ENCODE data around the gene SAP30BP. TPM values are rescaled to one million over a fixed set of nuclear protein-coding genes. Genes with fewer than 3 reads are reported as not detected.

Gene SAP30BP
- total RNA-seq, 2 donors from 2014 or later: 28.5 to 44.6 TPM

DNA sequence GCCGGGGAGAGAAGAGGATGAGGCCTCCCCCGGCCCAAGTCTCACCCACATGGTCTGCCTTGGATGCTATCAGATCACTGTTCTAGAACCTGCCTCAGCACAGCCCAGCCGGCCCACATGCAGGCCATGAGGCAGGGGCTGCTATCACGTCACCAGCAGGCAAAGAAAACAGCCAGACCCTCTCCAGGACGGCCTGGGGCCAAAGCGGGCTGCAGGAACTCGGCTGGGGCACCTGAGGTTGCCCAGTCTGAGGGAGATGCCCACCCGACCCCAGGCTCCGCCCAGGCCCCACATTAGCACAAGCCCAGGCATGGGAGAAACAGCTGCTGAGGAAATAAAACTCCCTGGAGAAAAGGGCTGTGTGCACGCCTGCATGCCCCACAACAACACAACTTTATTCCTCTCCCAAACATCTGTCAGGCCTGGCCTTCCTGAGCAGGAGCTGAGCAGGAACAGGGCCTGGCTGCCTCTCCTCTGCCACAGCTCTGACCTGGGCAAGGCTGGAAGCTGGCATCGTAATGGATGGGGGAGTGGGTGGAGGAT is 40.6 kb upstream of the SAP30BP start:
- no peaks in the 10 kb centered on the region for H3K9me3 ChIP-seq
- H3K27me3 ChIP-seq: no peaks in the 10 kb centered on the region
- no peak overlapping the region for H3K4me3 ChIP-seq
- TF ChIP-seq, protein P1, sequence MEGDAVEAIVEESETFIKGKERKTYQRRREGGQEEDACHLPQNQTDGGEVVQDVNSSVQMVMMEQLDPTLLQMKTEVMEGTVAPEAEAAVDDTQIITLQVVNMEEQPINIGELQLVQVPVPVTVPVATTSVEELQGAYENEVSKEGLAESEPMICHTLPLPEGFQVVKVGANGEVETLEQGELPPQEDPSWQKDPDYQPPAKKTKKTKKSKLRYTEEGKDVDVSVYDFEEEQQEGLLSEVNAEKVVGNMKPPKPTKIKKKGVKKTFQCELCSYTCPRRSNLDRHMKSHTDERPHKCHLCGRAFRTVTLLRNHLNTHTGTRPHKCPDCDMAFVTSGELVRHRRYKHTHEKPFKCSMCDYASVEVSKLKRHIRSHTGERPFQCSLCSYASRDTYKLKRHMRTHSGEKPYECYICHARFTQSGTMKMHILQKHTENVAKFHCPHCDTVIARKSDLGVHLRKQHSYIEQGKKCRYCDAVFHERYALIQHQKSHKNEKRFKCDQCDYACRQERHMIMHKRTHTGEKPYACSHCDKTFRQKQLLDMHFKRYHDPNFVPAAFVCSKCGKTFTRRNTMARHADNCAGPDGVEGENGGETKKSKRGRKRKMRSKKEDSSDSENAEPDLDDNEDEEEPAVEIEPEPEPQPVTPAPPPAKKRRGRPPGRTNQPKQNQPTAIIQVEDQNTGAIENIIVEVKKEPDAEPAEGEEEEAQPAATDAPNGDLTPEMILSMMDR (IDR thresholded peaks at IDR 0.05): no peak
- DNase-seq (ENCODE audit: low spot score): no peak
- H3K4me1 ChIP-seq: no peaks in the 10 kb centered on the region
- no peak overlapping the region for H3K27ac ChIP-seq
- peaks cover 27% of the 10 kb centered on the region for H3K36me3 ChIP-seq

DNA sequence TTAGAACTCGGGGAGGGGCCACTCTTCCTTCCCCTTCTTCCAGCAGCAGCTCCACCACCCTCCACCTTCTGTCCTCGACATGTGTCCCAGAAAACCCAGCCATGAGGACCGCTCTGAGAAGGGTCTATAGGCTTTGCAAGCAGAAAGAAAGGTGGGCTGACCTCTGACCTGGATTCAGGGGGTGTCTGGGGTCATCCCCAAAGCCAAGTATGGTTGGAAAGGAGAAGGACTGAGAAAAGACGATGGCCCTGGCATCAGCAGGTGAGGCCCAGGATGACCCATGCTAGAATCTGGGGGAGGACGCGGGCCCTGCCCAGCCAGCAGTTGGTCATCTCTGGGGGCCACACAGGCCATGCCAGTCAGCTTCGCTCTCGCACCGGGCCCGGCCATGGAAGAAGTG is 40.0 kb upstream of the SAP30BP start:
- no peaks in the 10 kb centered on the region for H3K4me1 ChIP-seq
- no peak for DNase-seq (ENCODE audit: low spot score)
- no peaks in the 10 kb centered on the region for H3K9me3 ChIP-seq
- H3K27ac ChIP-seq: no peak overlapping the region
- TF ChIP-seq, protein P1 (IDR thresholded peaks at IDR 0.05): no peak
- no peaks in the 10 kb centered on the region for H3K27me3 ChIP-seq
- H3K36me3 ChIP-seq: peaks cover 27% of the 10 kb centered on the region
- H3K4me3 ChIP-seq: no peak overlapping the region

DNA sequence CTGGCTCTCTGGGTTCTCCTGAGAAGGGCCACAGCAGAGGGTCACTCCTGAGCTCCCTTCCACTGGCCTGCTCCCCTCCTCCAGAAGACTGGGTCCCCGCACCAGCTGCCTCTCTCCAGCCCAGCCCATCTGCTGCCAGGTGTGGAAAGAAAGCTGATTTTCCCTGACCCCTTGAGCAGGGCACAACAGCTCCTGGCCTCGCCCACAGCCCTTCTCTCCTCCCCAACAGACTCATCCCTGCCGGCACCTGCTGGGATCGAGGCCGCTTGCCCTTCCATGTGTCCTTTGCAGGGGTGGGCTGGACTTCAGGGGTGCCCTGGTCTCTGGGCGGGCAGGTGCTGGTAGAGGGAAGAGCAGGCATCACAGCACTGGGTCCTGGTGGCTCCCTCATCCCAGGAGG is 38.7 kb upstream of the SAP30BP start:
- no peak for DNase-seq (ENCODE audit: low spot score)
- Histone ChIP-seq H3K4me3 (no peak overlapping the region), H3K9me3 (no peaks in the 10 kb centered on the region), H3K27me3 (no peaks in the 10 kb centered on the region), H3K27ac (no peak overlapping the region), H3K36me3 (peaks cover 27% of the 10 kb centered on the region), H3K4me1 (peaks cover 0 to 10% of the 10 kb centered on the region in 2 donors)
- TF ChIP-seq, protein P1 (IDR thresholded peaks at IDR 0.05): no peak

DNA sequence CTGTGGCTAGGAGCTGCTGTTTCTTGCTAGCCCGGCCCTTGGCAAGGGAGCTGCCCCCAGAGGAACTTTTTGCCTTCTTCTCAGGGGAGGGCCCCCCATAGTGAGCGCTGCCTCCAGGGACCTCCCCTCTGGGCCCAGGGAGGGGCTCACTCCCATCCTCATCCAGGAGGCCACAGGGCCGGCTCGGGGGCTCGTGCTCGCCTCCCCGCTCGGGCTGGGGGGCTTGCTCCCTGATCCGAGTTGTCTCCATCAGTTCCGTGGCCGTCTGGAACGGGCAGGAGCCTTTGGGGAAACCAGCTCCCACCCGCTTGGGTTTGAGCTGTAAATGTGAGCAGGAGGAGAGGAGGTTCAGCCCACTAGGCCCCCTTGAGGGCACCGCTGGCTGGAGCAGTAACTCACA is 38.0 kb upstream of the SAP30BP start:
- no peaks in the 10 kb centered on the region for H3K9me3 ChIP-seq
- no peak overlapping the region for H3K27ac ChIP-seq
- TF ChIP-seq, protein P1 (IDR thresholded peaks at IDR 0.05): no peak
- H3K4me3 ChIP-seq: no peak overlapping the region
- no peak for DNase-seq (ENCODE audit: low spot score)
- H3K27me3 ChIP-seq: no peaks in the 10 kb centered on the region
- peaks cover 27% of the 10 kb centered on the region for H3K36me3 ChIP-seq
- peaks cover 0 to 18% of the 10 kb centered on the region in 2 donors for H3K4me1 ChIP-seq

DNA sequence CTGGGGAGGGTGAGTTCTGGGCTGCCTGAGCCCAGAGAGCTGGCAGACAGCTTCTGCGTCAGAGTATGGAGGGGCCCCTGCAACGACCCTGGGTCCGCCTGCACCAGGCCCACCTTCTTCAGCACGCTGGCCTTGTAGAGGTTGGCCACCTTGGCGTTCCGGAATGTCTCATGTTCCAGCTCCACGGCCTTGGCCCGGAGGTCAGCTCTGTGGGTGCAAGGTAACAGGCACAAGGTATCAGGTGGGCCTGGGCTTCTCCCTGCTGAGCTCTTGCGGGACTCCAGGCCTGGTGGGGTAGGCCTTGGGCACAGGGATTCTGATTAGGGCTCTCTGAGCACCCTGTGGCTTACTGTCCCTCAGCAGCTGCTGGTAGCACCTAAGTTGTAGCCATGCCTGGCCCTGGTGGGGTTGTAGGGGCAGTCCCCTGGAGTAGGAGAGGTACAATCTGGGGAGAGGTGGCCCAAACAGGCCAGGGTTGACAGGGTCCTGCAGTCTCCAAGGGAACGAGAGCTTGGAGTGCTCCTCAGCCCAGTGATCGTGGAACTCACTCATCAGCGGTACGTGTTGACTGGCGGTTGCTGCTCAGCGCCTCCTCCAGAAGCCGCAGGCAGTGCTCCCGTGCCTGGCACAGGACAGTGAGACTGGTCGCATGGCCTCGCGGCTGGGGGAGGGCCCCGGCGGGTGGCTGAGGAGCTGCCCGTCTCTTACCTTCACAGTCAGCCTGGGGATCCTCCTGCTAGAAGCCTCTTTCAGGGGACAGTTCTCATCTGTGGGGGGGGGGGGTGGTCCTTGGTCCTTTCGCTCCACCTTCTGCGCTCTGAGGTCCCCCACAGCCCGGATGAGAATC is 36.8 kb upstream of the SAP30BP start:
- no peak overlapping the region for H3K4me3 ChIP-seq
- no peak for DNase-seq (ENCODE audit: low spot score)
- H3K27ac ChIP-seq: no peak overlapping the region
- H3K4me1 ChIP-seq: peaks cover 0 to 29% of the 10 kb centered on the region in 2 donors
- peaks cover 16% of the 10 kb centered on the region for H3K36me3 ChIP-seq
- no peaks in the 10 kb centered on the region for H3K9me3 ChIP-seq
- no peaks in the 10 kb centered on the region for H3K27me3 ChIP-seq
- TF ChIP-seq, protein P1 (IDR thresholded peaks at IDR 0.05): no peak
